Epithelial cell of esophagus (primary cell): ENCODE data around the gene FN3KRP.

Experiments
- DNase-seq: peaks from one replicate; pipeline ENCODE4 v3.0.0; 2010; ENCODE audit warnings: low read depth
- H3K4me3 ChIP-seq: 2 replicates; pipeline ENCODE4 v1.5.1; 2011; ENCODE audit warnings: mild to moderate bottlenecking, low read length, control low read depth
- CTCF ChIP-seq: IDR thresholded peaks from 2 replicates; pipeline ENCODE4 v1.5.1; 2011; ENCODE audit warnings: low read depth, mild to moderate bottlenecking, low read length, control low read depth, inconsistent platforms; ENCODE audit not compliant: insufficient read depth; ENCODE audit errors: missing control alignments

Gene FN3KRP

DNA sequence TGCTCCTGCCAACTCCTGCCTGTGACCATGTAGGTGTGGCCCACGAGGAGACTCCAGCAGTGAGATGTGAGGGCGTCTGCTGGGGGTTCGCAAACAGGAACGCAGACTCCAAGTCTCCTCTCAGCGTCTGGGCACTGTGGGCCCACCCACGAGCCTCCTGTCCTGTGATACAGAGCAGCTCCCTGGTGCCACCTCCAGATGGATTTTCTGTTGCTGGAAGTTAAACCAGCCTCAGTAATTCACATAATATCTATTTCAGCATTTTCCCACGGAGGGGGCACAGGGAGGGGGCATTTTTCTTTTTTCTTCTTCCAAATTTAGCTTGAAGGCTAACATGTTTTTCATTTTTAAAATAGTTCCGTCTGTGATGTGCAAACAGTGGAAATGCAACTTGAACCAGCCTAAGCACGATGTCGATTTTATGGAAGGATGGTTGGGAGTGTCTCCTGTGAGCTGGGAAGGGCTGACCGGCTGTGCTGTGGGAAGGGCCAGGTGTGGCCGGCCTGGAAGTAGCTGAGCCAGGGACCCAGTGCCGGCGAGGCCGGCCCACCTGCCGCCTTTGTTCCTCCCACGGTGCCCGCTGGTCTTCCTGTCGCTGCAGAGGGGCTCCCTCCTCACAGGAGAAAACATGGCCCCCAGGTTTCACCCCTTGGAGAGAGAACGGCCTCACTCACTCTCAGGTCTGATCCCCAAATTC is 14.1 kb upstream of the FN3KRP start:
- no peak overlapping the region for H3K4me3 ChIP-seq
- DNase-seq: no peak
- no peak for TF ChIP-seq CTCF

DNA sequence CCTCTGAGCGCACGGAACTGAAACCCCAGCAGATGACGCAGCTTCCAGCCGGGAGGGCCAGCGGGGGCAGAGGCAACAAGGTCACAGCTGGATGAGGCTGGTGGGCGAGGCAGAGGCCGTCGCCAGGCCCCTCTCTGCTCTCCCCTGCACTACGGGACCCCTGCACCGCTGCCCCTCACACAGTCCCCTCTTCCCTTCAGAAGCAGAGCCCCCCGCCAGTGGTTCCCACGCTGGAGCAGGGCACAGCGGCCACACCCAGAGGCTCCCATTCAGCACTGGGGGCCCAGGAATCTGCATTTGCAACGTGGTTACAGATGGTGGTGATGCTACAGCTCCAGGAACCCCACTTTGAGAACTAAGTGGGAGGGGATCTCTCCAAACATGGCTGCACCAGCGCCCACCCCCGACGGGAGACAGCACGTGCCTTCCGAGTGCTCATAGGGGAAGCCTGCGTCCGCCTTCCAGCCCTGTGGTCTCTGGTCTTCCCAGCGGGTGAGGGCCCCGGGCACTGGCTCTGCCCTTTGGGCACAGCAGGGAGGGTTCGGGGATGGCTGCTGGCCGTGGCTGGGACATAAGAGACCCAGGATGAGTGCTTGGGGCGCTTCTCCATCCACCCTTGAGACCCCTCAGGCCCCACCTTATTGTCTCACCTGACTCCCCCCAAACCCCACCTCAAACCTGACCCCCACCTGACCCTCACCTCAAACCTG is 13.3 kb upstream of the FN3KRP start:
- TF ChIP-seq CTCF: no peak
- no peak overlapping the region for H3K4me3 ChIP-seq
- no peak for DNase-seq

- no peak for DNase-seq
- TF ChIP-seq CTCF: no peak
- H3K4me3 ChIP-seq: no peak overlapping the region
These were observed 12.3 kb upstream of the FN3KRP start for GRCh38 chr17:82703935-82704865.

GRCh38 chr17:82704886-82705285 is 11.6 kb upstream of the FN3KRP start:
- DNase-seq: no peak
- no peak for TF ChIP-seq CTCF
- no peak overlapping the region for H3K4me3 ChIP-seq

- no peak for TF ChIP-seq CTCF
- no peak for DNase-seq
- no peak overlapping the region for H3K4me3 ChIP-seq
These were observed 10.8 kb upstream of the FN3KRP start for GRCh38 chr17:82705756-82706155.

DNA sequence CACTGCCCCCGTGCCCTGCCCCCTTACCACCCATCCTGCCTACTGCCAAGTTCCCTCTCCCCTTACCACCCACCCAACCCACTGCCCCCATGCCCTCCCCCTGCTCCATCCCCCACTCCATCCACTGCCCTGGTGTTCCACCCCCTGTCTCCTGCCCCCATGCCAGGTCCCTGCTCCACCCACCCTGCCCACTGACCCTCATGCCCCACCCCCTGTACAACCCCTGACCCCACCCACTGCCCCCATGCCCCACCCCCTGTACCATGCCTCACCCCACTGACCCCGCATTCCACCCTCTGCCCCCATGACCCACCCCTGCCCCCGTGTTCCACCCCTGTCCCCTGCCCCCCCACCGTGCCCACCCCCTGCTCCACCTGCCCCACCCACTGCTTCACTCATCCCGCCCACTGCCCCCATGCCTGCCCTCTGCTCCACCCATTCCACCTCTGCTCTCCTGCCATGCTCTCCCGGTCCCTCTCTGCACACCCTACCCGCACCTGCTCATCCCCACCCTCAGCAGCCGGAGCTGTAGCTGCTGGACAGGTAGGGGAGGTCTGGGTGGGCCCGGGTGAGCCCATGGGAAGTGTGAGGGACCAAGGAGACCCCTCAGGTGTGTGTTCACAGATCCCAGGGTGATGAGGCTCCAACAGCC is 7.4 kb upstream of the FN3KRP start:
- no peak for DNase-seq
- no peak for TF ChIP-seq CTCF
- H3K4me3 ChIP-seq: no peak overlapping the region
